Activated T-cell treated with anti-CD3 and anti-CD28 coated beads for 48 hours (primary cell): ENCODE data around the gene KCNMB3.

ENCODE experiments used
- DNase-seq: peaks from one replicate; pipeline ENCODE4 v3.0.0-alpha.2; 2020; ENCODE audit warnings: low read depth

Gene KCNMB3

DNA sequence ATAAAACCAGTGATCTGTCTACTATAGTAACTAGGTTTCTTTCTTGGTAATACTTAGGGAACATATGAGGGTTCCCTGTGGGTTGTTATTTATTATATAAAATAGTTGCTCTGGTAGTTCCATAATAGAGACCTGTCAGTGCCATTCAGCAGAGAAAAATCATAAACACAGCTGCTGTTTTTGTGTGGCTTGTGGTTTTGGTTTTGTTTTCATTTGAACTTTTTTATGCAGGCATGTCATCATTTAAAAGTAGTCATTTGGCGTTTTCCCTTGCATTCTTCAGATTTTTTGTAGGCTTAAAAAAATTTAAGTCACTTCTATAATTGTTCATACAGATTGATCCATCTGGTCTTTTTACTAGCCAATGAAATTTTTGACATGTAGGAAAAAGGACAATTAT is 54.8 kb downstream of the KCNMB3 start:
- no peak for DNase-seq

DNA sequence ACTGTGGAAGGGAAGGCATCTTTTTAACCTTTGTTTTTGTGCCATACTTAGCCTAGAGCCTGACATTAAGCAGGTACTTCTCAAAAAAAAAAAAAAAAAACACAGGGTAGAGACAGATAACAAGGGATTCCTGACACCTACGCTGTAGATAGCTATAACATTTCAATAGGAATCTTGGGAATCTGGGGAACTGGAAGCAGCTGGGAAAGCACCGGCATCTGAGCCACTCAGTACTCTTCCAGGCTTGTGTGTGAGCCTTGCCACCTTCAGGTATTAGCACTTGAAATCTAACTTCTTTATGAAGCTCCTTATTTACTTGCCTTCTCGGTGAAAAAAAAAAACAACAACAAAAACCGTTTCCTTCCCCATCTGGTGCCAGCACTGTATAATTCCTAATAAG is 56.0 kb downstream of the KCNMB3 start:
- DNase-seq: no peak
